Thyroid gland (tissue), 4 donors: ENCODE data around the gene PHKG2. TPM values are rescaled to one million over a fixed set of nuclear protein-coding genes. Genes with fewer than 3 reads are reported as not detected.

ENCODE experiments used
- DNase-seq, 2 donors: peaks; one replicate each; pipeline ENCODE4 v3.0.0-alpha.2; 2019
- H3K27ac ChIP-seq, 3 donors: fragments of 200-600 bp; sonication (generic); 1 replicate in 2 of 3; 2 replicates in 1 of 3; pipeline ENCODE4 v1.5.1; 2016 to 2019; ENCODE audit warnings: mild to moderate bottlenecking in 1 of 3, moderate library complexity in 1 of 3
- H3K27me3 ChIP-seq: fragments of 200-600 bp; sonication (generic); one replicate; pipeline ENCODE4 v1.5.1; 2019
- H3K36me3 ChIP-seq, 2 donors: fragments of 200-600 bp; sonication (generic); one replicate each; pipeline ENCODE4 v1.5.1; 2016 to 2019
- H3K4me1 ChIP-seq, 2 donors: fragments of 200-600 bp; sonication (generic); one replicate each; pipeline ENCODE4 v1.5.1; 2017 to 2019
- H3K4me3 ChIP-seq, 3 donors: fragments of 200-600 bp; sonication (generic); replicated peaks in 1 of 3; 1 replicate in 2 of 3; 2 replicates in 1 of 3; pipeline ENCODE4 v1.5.1; 2016; ENCODE audit warnings: mild to moderate bottlenecking in 1 of 3
- H3K9me3 ChIP-seq: fragments of 200-600 bp; sonication (generic); one replicate; pipeline ENCODE4 v1.5.1; 2017
- POLR2A ChIP-seq, 2 donors: fragments of 450-650 bp; IDR thresholded peaks; one replicate each; pipeline ENCODE4 v1.6.1; 2017; ENCODE audit warnings: antibody characterized with exemption in 2 of 2, mild to moderate bottlenecking in 2 of 2, moderate library complexity in 1 of 2
- WGBS, 2 donors: methylation state at CpG; one replicate each; pipeline ENCODE4 v1.1.5; 2017; 5-methylcytosine and 5-hydroxymethylcytosine counted together
- intact Hi-C: fragments of 100-400 bp; cut with DNase I; formaldehyde crosslinking; loops from one replicate; pipeline ENCODE4 v1.15.1; 2023
- total RNA-seq, 4 donors: library from RNA; depleted of rRNA; stranded (reverse); fragments of >200 nt; gene quantifications; one replicate each; pipeline ENCODE4 v1.2.3, GENCODE V29; 2016
- TF ChIP-seq, protein P1 (sequence below), 6 experiments: fragments of 200-600 bp in 3 of 6; fragments of 450-650 bp in 3 of 6; sonication (generic) in 3 of 6; IDR thresholded peaks; one replicate each; pipeline ENCODE4 v1.5.1; 2016 to 2019; ENCODE audit warnings: antibody characterized with exemption in 6 of 6, mild to moderate bottlenecking in 2 of 6, inconsistent platforms in 1 of 6, moderate library complexity in 1 of 6

PHKG2 gene
- total RNA-seq, 4 donors from 2014 or later: 28.1 to 52.8 (median 42.3) TPM

DNA sequence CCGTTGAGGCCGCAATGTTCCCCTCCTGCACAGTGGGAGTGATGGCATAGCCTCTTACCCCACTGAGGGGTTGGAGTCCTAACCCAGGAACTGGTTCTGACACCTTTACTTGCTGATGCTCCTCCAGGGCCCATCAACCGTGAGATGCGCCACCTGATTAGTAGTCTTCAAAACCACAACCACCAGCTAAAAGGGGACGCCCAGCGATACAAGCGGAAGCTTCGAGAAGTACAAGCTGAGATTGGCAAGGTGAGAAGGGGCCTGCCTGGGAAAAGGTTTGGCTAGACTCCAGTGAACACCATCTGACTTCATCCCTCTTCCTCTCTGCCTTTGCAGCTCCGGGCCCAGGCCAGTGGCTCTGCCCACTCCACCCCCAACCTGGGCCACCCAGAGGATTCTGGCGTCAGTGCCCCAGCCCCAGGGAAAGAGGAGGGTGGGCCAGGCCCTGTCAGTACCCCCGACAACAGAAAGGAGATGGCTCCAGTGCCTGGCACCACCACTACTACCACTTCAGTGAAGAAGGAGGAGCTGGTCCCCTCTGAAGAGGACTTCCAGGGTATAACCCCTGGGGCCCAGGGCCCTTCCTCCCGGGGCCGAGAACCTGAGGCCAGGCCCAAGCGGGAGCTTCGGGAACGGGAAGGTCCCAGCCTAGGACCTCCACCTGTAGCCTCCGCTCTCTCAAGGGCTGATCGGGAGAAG, 19.7 kb downstream of the PHKG2 start:
- H3K27me3 ChIP-seq: no peaks in the 10 kb centered on the region
- H3K27ac ChIP-seq: no peak overlapping the region
- no peak overlapping the region for H3K4me3 ChIP-seq
- WGBS, 2 donors: 89 to 94% methylated on average over 17 to 18 of the region's 18 CpGs
- peaks cover 86 to 92% of the 10 kb centered on the region in 2 donors for H3K36me3 ChIP-seq
- no peaks in the 10 kb centered on the region for H3K9me3 ChIP-seq
- no peak for DNase-seq
- TF ChIP-seq, protein P1, sequence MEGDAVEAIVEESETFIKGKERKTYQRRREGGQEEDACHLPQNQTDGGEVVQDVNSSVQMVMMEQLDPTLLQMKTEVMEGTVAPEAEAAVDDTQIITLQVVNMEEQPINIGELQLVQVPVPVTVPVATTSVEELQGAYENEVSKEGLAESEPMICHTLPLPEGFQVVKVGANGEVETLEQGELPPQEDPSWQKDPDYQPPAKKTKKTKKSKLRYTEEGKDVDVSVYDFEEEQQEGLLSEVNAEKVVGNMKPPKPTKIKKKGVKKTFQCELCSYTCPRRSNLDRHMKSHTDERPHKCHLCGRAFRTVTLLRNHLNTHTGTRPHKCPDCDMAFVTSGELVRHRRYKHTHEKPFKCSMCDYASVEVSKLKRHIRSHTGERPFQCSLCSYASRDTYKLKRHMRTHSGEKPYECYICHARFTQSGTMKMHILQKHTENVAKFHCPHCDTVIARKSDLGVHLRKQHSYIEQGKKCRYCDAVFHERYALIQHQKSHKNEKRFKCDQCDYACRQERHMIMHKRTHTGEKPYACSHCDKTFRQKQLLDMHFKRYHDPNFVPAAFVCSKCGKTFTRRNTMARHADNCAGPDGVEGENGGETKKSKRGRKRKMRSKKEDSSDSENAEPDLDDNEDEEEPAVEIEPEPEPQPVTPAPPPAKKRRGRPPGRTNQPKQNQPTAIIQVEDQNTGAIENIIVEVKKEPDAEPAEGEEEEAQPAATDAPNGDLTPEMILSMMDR (IDR thresholded peaks at IDR 0.05): no peak
- no peak for TF ChIP-seq POLR2A (IDR thresholded peaks at IDR 0.05)
- intact Hi-C loops: no loop called here
- H3K4me1 ChIP-seq: peaks cover 10 to 11% of the 10 kb centered on the region in 2 donors

DNA sequence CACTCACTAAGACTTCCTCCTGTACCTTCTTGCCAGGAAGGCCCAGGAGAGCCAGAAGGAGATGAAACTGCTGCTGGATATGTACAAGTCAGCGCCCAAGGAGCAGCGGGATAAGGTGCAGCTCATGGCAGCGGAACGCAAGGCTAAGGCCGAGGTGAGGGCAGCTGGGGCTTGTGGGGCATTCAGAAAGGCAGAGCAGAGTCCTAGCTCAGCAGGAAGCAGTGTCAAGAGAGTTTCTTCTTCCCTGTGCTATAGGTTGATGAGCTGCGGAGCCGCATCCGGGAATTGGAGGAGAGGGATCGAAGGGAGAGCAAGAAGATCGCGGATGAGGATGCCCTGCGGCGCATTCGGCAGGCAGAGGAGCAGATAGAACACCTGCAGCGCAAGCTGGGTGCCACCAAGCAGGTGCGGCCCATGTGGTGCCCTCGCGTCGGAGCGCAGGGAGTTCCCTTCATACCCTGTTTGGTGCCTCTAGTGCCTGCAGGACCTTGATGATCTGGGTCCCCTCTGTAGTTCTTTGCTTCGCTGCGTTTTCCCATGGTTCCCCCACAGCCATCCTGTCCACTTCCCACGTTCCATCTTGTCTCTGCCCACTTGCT, 20.5 kb downstream of the PHKG2 start:
- Histone ChIP-seq H3K9me3 (no peaks in the 10 kb centered on the region), H3K4me3 (no peak overlapping the region), H3K36me3 (peaks cover 89 to 92% of the 10 kb centered on the region in 2 donors), H3K4me1 (peaks cover 3 to 4% of the 10 kb centered on the region in 2 donors), H3K27ac (no peak overlapping the region), H3K27me3 (no peaks in the 10 kb centered on the region)
- no peak for DNase-seq
- 95 to 96% methylated on average over 23 of the region's 23 CpGs for WGBS, 2 donors
- intact Hi-C loops: no loop called here
- TF ChIP-seq, protein P1 (IDR thresholded peaks at IDR 0.05): no peak
- no peak for TF ChIP-seq POLR2A (IDR thresholded peaks at IDR 0.05)

DNA sequence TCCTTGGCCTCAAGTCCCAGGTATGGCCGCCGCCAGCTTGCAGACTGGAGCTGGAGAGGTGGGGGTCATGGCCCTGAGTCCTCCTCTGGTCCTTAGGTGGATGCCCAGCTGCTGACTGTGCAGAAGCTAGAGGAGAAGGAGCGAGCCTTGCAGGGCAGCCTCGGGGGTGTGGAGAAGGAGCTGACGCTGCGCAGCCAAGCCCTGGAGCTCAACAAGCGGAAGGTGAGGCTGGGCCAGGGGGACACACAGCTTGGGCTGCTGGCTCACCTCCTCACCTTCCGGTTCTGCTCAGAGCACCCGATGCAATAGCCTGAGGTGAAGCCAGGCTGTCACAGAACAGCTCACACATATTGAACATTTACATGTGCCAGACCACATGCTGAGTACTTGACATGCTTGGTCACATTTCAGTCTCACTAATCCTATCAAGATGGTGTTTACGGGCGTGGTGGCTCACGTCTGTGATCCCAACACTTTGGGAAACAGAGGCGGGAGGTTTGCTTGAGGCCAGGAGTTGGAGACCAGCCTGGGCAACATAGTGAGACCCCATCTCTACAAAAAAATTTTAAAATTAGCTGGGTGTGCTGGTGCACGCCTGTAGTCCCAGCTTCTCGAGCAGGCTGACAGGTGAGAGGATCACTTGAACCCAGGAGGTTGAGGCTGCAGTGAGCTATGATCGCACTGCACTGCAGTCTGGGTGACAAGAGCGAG, 21.3 kb downstream of the PHKG2 start:
- TF ChIP-seq POLR2A (IDR thresholded peaks at IDR 0.05): no peak
- TF ChIP-seq, protein P1 (IDR thresholded peaks at IDR 0.05): no peak
- 95 to 97% methylated on average over 17 of the region's 17 CpGs for WGBS, 2 donors
- Histone ChIP-seq H3K27ac (no peak overlapping the region), H3K9me3 (no peaks in the 10 kb centered on the region), H3K36me3 (peaks cover 87 to 90% of the 10 kb centered on the region in 2 donors), H3K27me3 (no peaks in the 10 kb centered on the region), H3K4me1 (peaks cover 0 to 2% of the 10 kb centered on the region in 2 donors), H3K4me3 (no peak overlapping the region)
- no peak for DNase-seq
- intact Hi-C loops: no loop called here

DNA sequence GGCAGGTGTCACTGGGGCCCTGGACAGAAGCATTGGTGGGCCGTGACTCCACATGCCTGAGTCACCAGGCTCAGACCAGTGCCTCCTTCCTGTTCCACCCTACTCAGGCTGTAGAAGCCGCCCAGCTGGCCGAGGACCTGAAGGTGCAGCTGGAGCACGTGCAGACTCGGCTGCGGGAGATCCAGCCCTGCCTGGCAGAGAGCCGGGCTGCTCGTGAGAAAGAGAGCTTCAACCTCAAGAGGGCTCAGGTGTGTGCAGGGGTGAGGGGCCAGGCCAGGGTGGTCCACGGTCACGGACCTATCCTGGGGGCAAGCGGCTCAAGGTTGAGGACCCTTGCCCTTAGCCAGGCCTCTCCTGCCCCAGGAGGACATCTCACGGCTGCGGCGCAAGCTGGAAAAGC, 23.5 kb downstream of the PHKG2 start:
- Histone ChIP-seq H3K27me3 (no peaks in the 10 kb centered on the region), H3K4me3 (no peak overlapping the region), H3K9me3 (no peaks in the 10 kb centered on the region), H3K4me1 (peaks cover 10 to 14% of the 10 kb centered on the region in 2 donors), H3K27ac (no peak overlapping the region), H3K36me3 (peaks cover 65 to 68% of the 10 kb centered on the region in 2 donors)
- TF ChIP-seq POLR2A (IDR thresholded peaks at IDR 0.05): no peak
- TF ChIP-seq, protein P1 (IDR thresholded peaks at IDR 0.05): no peak
- DNase-seq: no peak
- intact Hi-C loops: no loop called here
- WGBS, 2 donors: 88% methylated on average over 7 to 10 of the region's 14 CpGs
